ENCODE results near the gene IL10RB. TPM values are rescaled to one million over a fixed set of nuclear protein-coding genes. Genes with fewer than 3 reads are reported as not detected.

IL10RB gene
- total and polyA plus RNA-seq, 2 of the 13 experiments (the other 11 are each of a cell fraction or from before 2014, with no cell fraction given), result 17.4 to 18.2 TPM

GRCh38 chr21:33229784-33230544 lies 36.2 kb upstream of the IL10RB start, which contains the start of gene IFNAR2 (continued):
- no peak for TF ChIP-seq ZBTB4 (CRISPR knock-in tag; IDR thresholded peaks at IDR 0.05; ENCODE audit: borderline replicate concordance)
- TF ChIP-seq ZNF557 (CRISPR knock-in tag; IDR thresholded peaks at IDR 0.05), result no peak
- no peak for TF ChIP-seq KLF9 (CRISPR knock-in tag; IDR thresholded peaks at IDR 0.05; ENCODE audit: low read depth)
- 0 out of 2 replicates have a peak, but pooled peaks have one; percentile 35 for TF ChIP-seq ELF4 (CRISPR knock-in tag; IDR thresholded peaks at IDR 0.05; ENCODE audit: borderline replicate concordance)
- no peak for TF ChIP-seq SIN3A (IDR thresholded peaks at IDR 0.05; ENCODE audit: borderline replicate concordance, low read depth, low read length)
- 0 out of 2 replicates have a peak, but pooled peaks have one; percentile 38 for TF ChIP-seq CAMTA2 (CRISPR knock-in tag; IDR thresholded peaks at IDR 0.05; ENCODE audit: borderline replicate concordance)
- no peak for TF ChIP-seq PPARG (CRISPR knock-in tag; conservative IDR thresholded peaks at IDR 0.05)
- peak; percentile 80; the same call in 1 of the 2 replicates for TF ChIP-seq ARID4A (CRISPR knock-in tag; IDR thresholded peaks at IDR 0.05; ENCODE audit: borderline replicate concordance)
- TF ChIP-seq NFKB2 (CRISPR knock-in tag; IDR thresholded peaks at IDR 0.05; ENCODE audit: borderline replicate concordance), result no peak
- TF ChIP-seq ZBTB3 (CRISPR knock-in tag; IDR thresholded peaks at IDR 0.05; ENCODE audit: borderline replicate concordance, low read depth), result no peak
- peak; percentile 54 for TF ChIP-seq ZFY (CRISPR knock-in tag; IDR thresholded peaks at IDR 0.05)
- TF ChIP-seq PAXIP1 (CRISPR knock-in tag; conservative IDR thresholded peaks at IDR 0.05), result peak; percentile 17; the same call in 1 of the 2 replicates
- 0 out of 2 replicates have a peak, but pooled peaks have one; percentile 48 for TF ChIP-seq ZNF782 (CRISPR knock-in tag; IDR thresholded peaks at IDR 0.05; ENCODE audit: borderline replicate concordance)
- peak; percentile 55; the same call in 1 of the 2 replicates for TF ChIP-seq ZNF777 (CRISPR knock-in tag; IDR thresholded peaks at IDR 0.05)
- TF ChIP-seq ZNF614 (CRISPR knock-in tag; IDR thresholded peaks at IDR 0.05; ENCODE audit: borderline replicate concordance), result no peak
- TF ChIP-seq ZNF510 (CRISPR knock-in tag; IDR thresholded peaks at IDR 0.05; ENCODE audit: low read depth), result no peak
- no peak for TF ChIP-seq ZNF878 (CRISPR knock-in tag; IDR thresholded peaks at IDR 0.05)
- no peak for TF ChIP-seq ZNF282 (IDR thresholded peaks at IDR 0.05; ENCODE audit: partially characterized antibody)
